ENCODE results near the gene ZNF330.

GRCh38 chr4:141275834-141276233, 55.1 kb downstream of the ZNF330 start:
- TF ChIP-seq, protein P1, sequence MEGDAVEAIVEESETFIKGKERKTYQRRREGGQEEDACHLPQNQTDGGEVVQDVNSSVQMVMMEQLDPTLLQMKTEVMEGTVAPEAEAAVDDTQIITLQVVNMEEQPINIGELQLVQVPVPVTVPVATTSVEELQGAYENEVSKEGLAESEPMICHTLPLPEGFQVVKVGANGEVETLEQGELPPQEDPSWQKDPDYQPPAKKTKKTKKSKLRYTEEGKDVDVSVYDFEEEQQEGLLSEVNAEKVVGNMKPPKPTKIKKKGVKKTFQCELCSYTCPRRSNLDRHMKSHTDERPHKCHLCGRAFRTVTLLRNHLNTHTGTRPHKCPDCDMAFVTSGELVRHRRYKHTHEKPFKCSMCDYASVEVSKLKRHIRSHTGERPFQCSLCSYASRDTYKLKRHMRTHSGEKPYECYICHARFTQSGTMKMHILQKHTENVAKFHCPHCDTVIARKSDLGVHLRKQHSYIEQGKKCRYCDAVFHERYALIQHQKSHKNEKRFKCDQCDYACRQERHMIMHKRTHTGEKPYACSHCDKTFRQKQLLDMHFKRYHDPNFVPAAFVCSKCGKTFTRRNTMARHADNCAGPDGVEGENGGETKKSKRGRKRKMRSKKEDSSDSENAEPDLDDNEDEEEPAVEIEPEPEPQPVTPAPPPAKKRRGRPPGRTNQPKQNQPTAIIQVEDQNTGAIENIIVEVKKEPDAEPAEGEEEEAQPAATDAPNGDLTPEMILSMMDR (IDR thresholded peaks at IDR 0.05; ENCODE audit: low read length) = no peak
- TF ChIP-seq EZH2 (optimal IDR thresholded peaks at IDR 0.05; ENCODE audit: low read depth, low read length) = no peak
